ES-I3 (cell line): ENCODE data around the gene MEP1A.
"Not testable (repeated sequence)": the region's sequence is repeated elsewhere in the genome, so short reads cannot be mapped to it uniquely, and the experiment has no call there.

ENCODE experiments used
- H3K36me3 ChIP-seq: 2 replicates; pipeline ENCODE4 v1.6.1; 2013; ENCODE audit warnings: mild to moderate bottlenecking, low read length, control low read depth, moderate library complexity; ENCODE audit not compliant: insufficient read depth
- H3K4me1 ChIP-seq: 2 replicates; pipeline ENCODE4 v1.6.1; 2013; ENCODE audit warnings: mild to moderate bottlenecking, control low read depth, low read length; ENCODE audit not compliant: insufficient read depth
- H3K9ac ChIP-seq: 2 replicates; pipeline ENCODE4 v1.6.1; 2013; ENCODE audit warnings: low read depth, mild to moderate bottlenecking, low read length, moderate library complexity
- H3K9me3 ChIP-seq: 2 replicates; pipeline ENCODE4 v1.6.1; 2013; ENCODE audit warnings: mild to moderate bottlenecking, low read length, moderate library complexity; ENCODE audit not compliant: control insufficient read depth, insufficient read depth

MEP1A gene

GRCh38 chr6:46763466-46763865, 29.7 kb upstream of the MEP1A start:
- H3K9ac ChIP-seq: no peak overlapping the region
- no peaks in the 10 kb centered on the region for H3K36me3 ChIP-seq
- no peaks in the 10 kb centered on the region for H3K9me3 ChIP-seq
- no peaks in the 10 kb centered on the region for H3K4me1 ChIP-seq

GRCh38 chr6:46764280-46764679, 28.9 kb upstream of the MEP1A start:
- not testable (repeated sequence) for H3K4me1 ChIP-seq, H3K9ac ChIP-seq, H3K9me3 ChIP-seq, H3K36me3 ChIP-seq

GRCh38 chr6:46764961-46765360, 28.2 kb upstream of the MEP1A start:
- Histone ChIP-seq H3K9ac (no peak overlapping the region), H3K9me3 (no peaks in the 10 kb centered on the region), H3K4me1 (no peaks in the 10 kb centered on the region), H3K36me3 (no peaks in the 10 kb centered on the region)

- Histone ChIP-seq H3K9ac (no peak overlapping the region), H3K36me3 (no peaks in the 10 kb centered on the region), H3K4me1 (no peaks in the 10 kb centered on the region), H3K9me3 (no peaks in the 10 kb centered on the region)
Measured at GRCh38 chr6:46772016-46772415, 21.2 kb upstream of the MEP1A start.

GRCh38 chr6:46772762-46773161, 20.4 kb upstream of the MEP1A start:
- Histone ChIP-seq H3K9ac (no peak overlapping the region), H3K9me3 (no peaks in the 10 kb centered on the region), H3K4me1 (no peaks in the 10 kb centered on the region), H3K36me3 (no peaks in the 10 kb centered on the region)

- Histone ChIP-seq H3K9me3 (no peaks in the 10 kb centered on the region), H3K36me3 (no peaks in the 10 kb centered on the region), H3K4me1 (no peaks in the 10 kb centered on the region), H3K9ac (no peak overlapping the region)
Measured at GRCh38 chr6:46773201-46773855, 19.9 kb upstream of the MEP1A start.

GRCh38 chr6:46774736-46775135, 18.5 kb upstream of the MEP1A start:
- not testable (repeated sequence) for H3K4me1 ChIP-seq, H3K36me3 ChIP-seq, H3K9ac ChIP-seq, H3K9me3 ChIP-seq

- Histone ChIP-seq H3K9ac (no peak overlapping the region), H3K9me3 (no peaks in the 10 kb centered on the region), H3K36me3 (no peaks in the 10 kb centered on the region), H3K4me1 (no peaks in the 10 kb centered on the region)
Measured at GRCh38 chr6:46776070-46776712, 17.0 kb upstream of the MEP1A start.

- Histone ChIP-seq H3K4me1 (no peaks in the 10 kb centered on the region), H3K36me3 (no peaks in the 10 kb centered on the region), H3K9me3 (no peaks in the 10 kb centered on the region), H3K9ac (no peak overlapping the region)
Measured at GRCh38 chr6:46777476-46778346, 15.5 kb upstream of the MEP1A start.

GRCh38 chr6:46781478-46782378, 11.5 kb upstream of the MEP1A start:
- no peaks in the 10 kb centered on the region for H3K9me3 ChIP-seq
- no peaks in the 10 kb centered on the region for H3K36me3 ChIP-seq
- no peak overlapping the region for H3K9ac ChIP-seq
- no peaks in the 10 kb centered on the region for H3K4me1 ChIP-seq

- no peaks in the 10 kb centered on the region for H3K36me3 ChIP-seq
- H3K9ac ChIP-seq: no peak overlapping the region
- no peaks in the 10 kb centered on the region for H3K9me3 ChIP-seq
- no peaks in the 10 kb centered on the region for H3K4me1 ChIP-seq
Measured at GRCh38 chr6:46784535-46784934, 8.7 kb upstream of the MEP1A start.

- Histone ChIP-seq H3K4me1 (no peaks in the 10 kb centered on the region), H3K9me3 (no peaks in the 10 kb centered on the region), H3K36me3 (no peaks in the 10 kb centered on the region), H3K9ac (no peak overlapping the region)
Measured at GRCh38 chr6:46787871-46788540, 5.2 kb upstream of the MEP1A start.

- Histone ChIP-seq H3K36me3 (no peaks in the 10 kb centered on the region), H3K9me3 (no peaks in the 10 kb centered on the region), H3K4me1 (no peaks in the 10 kb centered on the region), H3K9ac (no peak overlapping the region)
Measured at GRCh38 chr6:46788791-46789190, 4.4 kb upstream of the MEP1A start.
